H1 (cell line): ENCODE results near the gene HIVEP3. TPM values are rescaled to one million over a fixed set of nuclear protein-coding genes. Genes with fewer than 3 reads are reported as not detected.

ENCODE experiments used
- ASH2L ChIP-seq: fragments of 200-600, 300-600 bp; sonication (generic); IDR thresholded peaks from one replicate; pipeline ENCODE4 v1.7.1; 2017; ENCODE audit warnings: low read length
- CBX5 ChIP-seq: fragments of 300-800, 300-1000 bp; sonication (generic); IDR thresholded peaks from 2 replicates; pipeline ENCODE4 v1.7.1; 2016; ENCODE audit warnings: antibody characterized with exemption, low read length, low read depth
- CHD2 ChIP-seq: IDR thresholded peaks from 2 replicates; pipeline ENCODE4 v1.6.1; 2012; ENCODE audit warnings: low read length, improper control_type of control experiment
- CHD7 ChIP-seq: fragments of 300-600 bp; sonication (generic); IDR thresholded peaks from 2 replicates; pipeline ENCODE4 v1.7.1; 2012; ENCODE audit warnings: low read length, moderate library complexity, mild to moderate bottlenecking, inconsistent platforms; ENCODE audit not compliant: insufficient replicate concordance
- E2F6 ChIP-seq: IDR thresholded peaks from 2 replicates; pipeline ENCODE4 v1.6.1; 2012; ENCODE audit warnings: inconsistent platforms
- EZH2 ChIP-seq: fragments of 200-600 bp; sonication (generic); IDR thresholded peaks from 2 replicates; pipeline ENCODE4 v1.7.1; 2012; ENCODE audit warnings: low read depth, mild to moderate bottlenecking, moderate library complexity, low read length, inconsistent platforms; ENCODE audit not compliant: severe bottlenecking
- KDM1A ChIP-seq: fragments of 200-600, 300-600 bp; sonication (generic); IDR thresholded peaks from 2 replicates; pipeline ENCODE4 v1.7.1; 2016; ENCODE audit warnings: mild to moderate bottlenecking, low read length, borderline replicate concordance
- NANOG ChIP-seq: IDR thresholded peaks from 2 replicates; pipeline ENCODE4 v1.6.1; 2011; ENCODE audit warnings: low read length, low read depth, mild to moderate bottlenecking, inconsistent platforms; ENCODE audit not compliant: insufficient read depth, poor library complexity, severe bottlenecking
- SIRT6 ChIP-seq: IDR thresholded peaks from one replicate; pipeline ENCODE4 v1.7.1; 2012; ENCODE audit warnings: low read length, inconsistent platforms
- polyA plus RNA-seq, 7 experiments: library from polyadenylated mRNA; depleted of rRNA in 3 of 7; stranded (reverse) in 5 of 7; unstranded in 2 of 7; fragments of >200 nt in 5 of 7; fragments of 200-250 nt in 2 of 7; gene quantifications; 1 replicate in 5 of 7; 2 replicates in 1 of 7; 4 replicates in 1 of 7; pipeline versions ENCODE4 v1.2.1 to v1.2.3, GENCODE V29; 2011 to 2013; ENCODE audit warnings: missing spikeins in 2 of 7, mixed read lengths in 2 of 7
- total RNA-seq: library from RNA; stranded (reverse); fragmentation: NEBNext Ultra II Directional; extraction: Animal tissue kit (Norgen Biotek cat#: 25700); gene quantifications from 2 replicates; pipeline ENCODE4 v1.2.1, GENCODE V29; 2021

Gene HIVEP3
- total and polyA plus RNA-seq, 2 of the 8 experiments (the other 6 are each of a cell fraction or from before 2014, with no cell fraction given) = 0.24 to 0.69 TPM

GRCh38 chr1:41619511-41620364 is 299.0 kb downstream of the HIVEP3 start (continued):
- no peak for TF ChIP-seq CHD7
- no peak for TF ChIP-seq E2F6
- TF ChIP-seq ASH2L = no peak
- TF ChIP-seq CBX5 = no peak
- TF ChIP-seq SIRT6 = no peak
- no peak for TF ChIP-seq NANOG
- TF ChIP-seq KDM1A = no peak
- TF ChIP-seq CHD2 = no peak
- no peak for TF ChIP-seq EZH2
